Measurements from ENCODE around the gene BCL6B. TPM values are rescaled to one million over a fixed set of nuclear protein-coding genes. Genes with fewer than 3 reads are reported as not detected.

Gene BCL6B
- total RNA-seq, 1 experiment from 2014 or later, result 11.4 TPM

DNA sequence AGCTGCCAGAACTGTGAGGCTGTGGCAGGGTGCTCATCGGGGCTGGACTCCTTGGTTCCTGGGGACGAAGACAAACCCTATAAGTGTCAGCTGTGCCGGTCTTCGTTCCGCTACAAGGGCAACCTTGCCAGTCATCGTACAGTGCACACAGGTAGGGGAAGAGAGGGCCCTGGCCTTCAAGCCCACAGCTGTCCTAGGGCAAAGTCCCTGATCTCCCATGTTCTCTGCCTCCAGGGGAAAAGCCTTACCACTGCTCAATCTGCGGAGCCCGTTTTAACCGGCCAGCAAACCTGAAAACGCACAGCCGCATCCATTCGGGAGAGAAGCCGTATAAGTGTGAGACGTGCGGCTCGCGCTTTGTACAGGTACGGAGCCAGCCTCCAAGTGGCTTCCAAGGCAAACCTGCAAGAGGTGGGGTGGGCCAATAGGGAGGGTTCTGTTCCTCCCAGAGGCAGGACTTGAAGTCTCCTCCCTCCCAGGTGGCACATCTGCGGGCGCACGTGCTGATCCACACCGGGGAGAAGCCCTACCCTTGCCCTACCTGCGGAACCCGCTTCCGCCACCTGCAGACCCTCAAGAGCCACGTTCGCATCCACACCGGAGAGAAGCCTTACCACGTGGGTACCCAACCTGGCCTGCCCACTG lies 3.7 kb downstream of the BCL6B start:
- CTCF ChIA-PET, result interaction anchor here (1.4 kb wide), 1 partner anchor 9 kb away, joined by 4 read pairs; the partner anchor contains the start of gene SLC16A13
- DNase-seq (ENCODE audit: low spot score), result no peak
- H3K4me1 Mint-ChIP-seq, result peaks cover 21% of the 10 kb centered on the region

More for the DNA sequence above, 3.7 kb downstream of the BCL6B start:
- ATAC-seq, result no peak
- Mint-ChIP-seq H3K4me3 (no peak overlapping the region), H3K27me3 (ENCODE audit: low read depth) (peaks cover 36% of the 10 kb centered on the region), H3K36me3 (peaks cover 26% of the 10 kb centered on the region), H3K27ac (no peak overlapping the region), H3K9me3 (no peaks in the 10 kb centered on the region)
- TF ChIP-seq, protein P1, sequence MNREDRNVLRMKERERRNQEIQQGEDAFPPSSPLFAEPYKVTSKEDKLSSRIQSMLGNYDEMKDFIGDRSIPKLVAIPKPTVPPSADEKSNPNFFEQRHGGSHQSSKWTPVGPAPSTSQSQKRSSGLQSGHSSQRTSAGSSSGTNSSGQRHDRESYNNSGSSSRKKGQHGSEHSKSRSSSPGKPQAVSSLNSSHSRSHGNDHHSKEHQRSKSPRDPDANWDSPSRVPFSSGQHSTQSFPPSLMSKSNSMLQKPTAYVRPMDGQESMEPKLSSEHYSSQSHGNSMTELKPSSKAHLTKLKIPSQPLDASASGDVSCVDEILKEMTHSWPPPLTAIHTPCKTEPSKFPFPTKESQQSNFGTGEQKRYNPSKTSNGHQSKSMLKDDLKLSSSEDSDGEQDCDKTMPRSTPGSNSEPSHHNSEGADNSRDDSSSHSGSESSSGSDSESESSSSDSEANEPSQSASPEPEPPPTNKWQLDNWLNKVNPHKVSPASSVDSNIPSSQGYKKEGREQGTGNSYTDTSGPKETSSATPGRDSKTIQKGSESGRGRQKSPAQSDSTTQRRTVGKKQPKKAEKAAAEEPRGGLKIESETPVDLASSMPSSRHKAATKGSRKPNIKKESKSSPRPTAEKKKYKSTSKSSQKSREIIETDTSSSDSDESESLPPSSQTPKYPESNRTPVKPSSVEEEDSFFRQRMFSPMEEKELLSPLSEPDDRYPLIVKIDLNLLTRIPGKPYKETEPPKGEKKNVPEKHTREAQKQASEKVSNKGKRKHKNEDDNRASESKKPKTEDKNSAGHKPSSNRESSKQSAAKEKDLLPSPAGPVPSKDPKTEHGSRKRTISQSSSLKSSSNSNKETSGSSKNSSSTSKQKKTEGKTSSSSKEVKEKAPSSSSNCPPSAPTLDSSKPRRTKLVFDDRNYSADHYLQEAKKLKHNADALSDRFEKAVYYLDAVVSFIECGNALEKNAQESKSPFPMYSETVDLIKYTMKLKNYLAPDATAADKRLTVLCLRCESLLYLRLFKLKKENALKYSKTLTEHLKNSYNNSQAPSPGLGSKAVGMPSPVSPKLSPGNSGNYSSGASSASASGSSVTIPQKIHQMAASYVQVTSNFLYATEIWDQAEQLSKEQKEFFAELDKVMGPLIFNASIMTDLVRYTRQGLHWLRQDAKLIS (CRISPR knock-in tag; IDR thresholded peaks at IDR 0.05; ENCODE audit: borderline replicate concordance), result no peak
- TF ChIP-seq ZNF317 (CRISPR knock-in tag; IDR thresholded peaks at IDR 0.05; ENCODE audit: borderline replicate concordance, low read depth) (no peak), NR2C2 (CRISPR knock-in tag; IDR thresholded peaks at IDR 0.05) (no peak), CREM (CRISPR knock-in tag; IDR thresholded peaks at IDR 0.05) (no peak), ZNF263 (CRISPR knock-in tag; IDR thresholded peaks at IDR 0.05; ENCODE audit: low read depth) (no peak), SP1 (CRISPR knock-in tag; conservative IDR thresholded peaks at IDR 0.05) (no peak), FOXP1 (CRISPR knock-in tag; IDR thresholded peaks at IDR 0.05; ENCODE audit: borderline replicate concordance) (no peak), FOXJ3 (CRISPR knock-in tag; IDR thresholded peaks at IDR 0.05; ENCODE audit: borderline replicate concordance) (no peak), SMAD3 (CRISPR knock-in tag; IDR thresholded peaks at IDR 0.05; ENCODE audit: borderline replicate concordance) (no peak), ZNF138 (CRISPR knock-in tag; conservative IDR thresholded peaks at IDR 0.05) (no peak), TP53 (CRISPR knock-in tag; IDR thresholded peaks at IDR 0.05) (no peak), ZNF232 (CRISPR knock-in tag; IDR thresholded peaks at IDR 0.05) (no peak), EMX1 (CRISPR knock-in tag; IDR thresholded peaks at IDR 0.05) (no peak), ZBTB21 (CRISPR knock-in tag; IDR thresholded peaks at IDR 0.05; ENCODE audit: borderline replicate concordance) (no peak), JUN (CRISPR knock-in tag; IDR thresholded peaks at IDR 0.05) (no peak)
- TF ChIP-seq, protein P2, sequence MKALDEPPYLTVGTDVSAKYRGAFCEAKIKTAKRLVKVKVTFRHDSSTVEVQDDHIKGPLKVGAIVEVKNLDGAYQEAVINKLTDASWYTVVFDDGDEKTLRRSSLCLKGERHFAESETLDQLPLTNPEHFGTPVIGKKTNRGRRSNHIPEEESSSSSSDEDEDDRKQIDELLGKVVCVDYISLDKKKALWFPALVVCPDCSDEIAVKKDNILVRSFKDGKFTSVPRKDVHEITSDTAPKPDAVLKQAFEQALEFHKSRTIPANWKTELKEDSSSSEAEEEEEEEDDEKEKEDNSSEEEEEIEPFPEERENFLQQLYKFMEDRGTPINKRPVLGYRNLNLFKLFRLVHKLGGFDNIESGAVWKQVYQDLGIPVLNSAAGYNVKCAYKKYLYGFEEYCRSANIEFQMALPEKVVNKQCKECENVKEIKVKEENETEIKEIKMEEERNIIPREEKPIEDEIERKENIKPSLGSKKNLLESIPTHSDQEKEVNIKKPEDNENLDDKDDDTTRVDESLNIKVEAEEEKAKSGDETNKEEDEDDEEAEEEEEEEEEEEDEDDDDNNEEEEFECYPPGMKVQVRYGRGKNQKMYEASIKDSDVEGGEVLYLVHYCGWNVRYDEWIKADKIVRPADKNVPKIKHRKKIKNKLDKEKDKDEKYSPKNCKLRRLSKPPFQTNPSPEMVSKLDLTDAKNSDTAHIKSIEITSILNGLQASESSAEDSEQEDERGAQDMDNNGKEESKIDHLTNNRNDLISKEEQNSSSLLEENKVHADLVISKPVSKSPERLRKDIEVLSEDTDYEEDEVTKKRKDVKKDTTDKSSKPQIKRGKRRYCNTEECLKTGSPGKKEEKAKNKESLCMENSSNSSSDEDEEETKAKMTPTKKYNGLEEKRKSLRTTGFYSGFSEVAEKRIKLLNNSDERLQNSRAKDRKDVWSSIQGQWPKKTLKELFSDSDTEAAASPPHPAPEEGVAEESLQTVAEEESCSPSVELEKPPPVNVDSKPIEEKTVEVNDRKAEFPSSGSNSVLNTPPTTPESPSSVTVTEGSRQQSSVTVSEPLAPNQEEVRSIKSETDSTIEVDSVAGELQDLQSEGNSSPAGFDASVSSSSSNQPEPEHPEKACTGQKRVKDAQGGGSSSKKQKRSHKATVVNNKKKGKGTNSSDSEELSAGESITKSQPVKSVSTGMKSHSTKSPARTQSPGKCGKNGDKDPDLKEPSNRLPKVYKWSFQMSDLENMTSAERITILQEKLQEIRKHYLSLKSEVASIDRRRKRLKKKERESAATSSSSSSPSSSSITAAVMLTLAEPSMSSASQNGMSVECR (CRISPR knock-in tag; IDR thresholded peaks at IDR 0.05; ENCODE audit: borderline replicate concordance), result no peak
- TF ChIP-seq, protein P3, sequence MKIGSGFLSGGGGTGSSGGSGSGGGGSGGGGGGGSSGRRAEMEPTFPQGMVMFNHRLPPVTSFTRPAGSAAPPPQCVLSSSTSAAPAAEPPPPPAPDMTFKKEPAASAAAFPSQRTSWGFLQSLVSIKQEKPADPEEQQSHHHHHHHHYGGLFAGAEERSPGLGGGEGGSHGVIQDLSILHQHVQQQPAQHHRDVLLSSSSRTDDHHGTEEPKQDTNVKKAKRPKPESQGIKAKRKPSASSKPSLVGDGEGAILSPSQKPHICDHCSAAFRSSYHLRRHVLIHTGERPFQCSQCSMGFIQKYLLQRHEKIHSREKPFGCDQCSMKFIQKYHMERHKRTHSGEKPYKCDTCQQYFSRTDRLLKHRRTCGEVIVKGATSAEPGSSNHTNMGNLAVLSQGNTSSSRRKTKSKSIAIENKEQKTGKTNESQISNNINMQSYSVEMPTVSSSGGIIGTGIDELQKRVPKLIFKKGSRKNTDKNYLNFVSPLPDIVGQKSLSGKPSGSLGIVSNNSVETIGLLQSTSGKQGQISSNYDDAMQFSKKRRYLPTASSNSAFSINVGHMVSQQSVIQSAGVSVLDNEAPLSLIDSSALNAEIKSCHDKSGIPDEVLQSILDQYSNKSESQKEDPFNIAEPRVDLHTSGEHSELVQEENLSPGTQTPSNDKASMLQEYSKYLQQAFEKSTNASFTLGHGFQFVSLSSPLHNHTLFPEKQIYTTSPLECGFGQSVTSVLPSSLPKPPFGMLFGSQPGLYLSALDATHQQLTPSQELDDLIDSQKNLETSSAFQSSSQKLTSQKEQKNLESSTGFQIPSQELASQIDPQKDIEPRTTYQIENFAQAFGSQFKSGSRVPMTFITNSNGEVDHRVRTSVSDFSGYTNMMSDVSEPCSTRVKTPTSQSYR (CRISPR knock-in tag; IDR thresholded peaks at IDR 0.05), result no peak
- TF ChIP-seq, protein P4, sequence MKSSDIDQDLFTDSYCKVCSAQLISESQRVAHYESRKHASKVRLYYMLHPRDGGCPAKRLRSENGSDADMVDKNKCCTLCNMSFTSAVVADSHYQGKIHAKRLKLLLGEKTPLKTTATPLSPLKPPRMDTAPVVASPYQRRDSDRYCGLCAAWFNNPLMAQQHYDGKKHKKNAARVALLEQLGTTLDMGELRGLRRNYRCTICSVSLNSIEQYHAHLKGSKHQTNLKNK (CRISPR knock-in tag; IDR thresholded peaks at IDR 0.05), result no peak
- TF ChIP-seq, protein P5, sequence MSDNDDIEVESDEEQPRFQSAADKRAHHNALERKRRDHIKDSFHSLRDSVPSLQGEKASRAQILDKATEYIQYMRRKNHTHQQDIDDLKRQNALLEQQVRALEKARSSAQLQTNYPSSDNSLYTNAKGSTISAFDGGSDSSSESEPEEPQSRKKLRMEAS (CRISPR knock-in tag; IDR thresholded peaks at IDR 0.05), result no peak
- TF ChIP-seq, protein P6, sequence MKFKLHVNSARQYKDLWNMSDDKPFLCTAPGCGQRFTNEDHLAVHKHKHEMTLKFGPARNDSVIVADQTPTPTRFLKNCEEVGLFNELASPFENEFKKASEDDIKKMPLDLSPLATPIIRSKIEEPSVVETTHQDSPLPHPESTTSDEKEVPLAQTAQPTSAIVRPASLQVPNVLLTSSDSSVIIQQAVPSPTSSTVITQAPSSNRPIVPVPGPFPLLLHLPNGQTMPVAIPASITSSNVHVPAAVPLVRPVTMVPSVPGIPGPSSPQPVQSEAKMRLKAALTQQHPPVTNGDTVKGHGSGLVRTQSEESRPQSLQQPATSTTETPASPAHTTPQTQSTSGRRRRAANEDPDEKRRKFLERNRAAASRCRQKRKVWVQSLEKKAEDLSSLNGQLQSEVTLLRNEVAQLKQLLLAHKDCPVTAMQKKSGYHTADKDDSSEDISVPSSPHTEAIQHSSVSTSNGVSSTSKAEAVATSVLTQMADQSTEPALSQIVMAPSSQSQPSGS (CRISPR knock-in tag; IDR thresholded peaks at IDR 0.05; ENCODE audit: borderline replicate concordance, low read depth), result no peak
- POLR2A ChIA-PET, result interaction anchor here (1.1 to 1.4 kb wide), 2 partner anchors 9 kb away, joined by 3 to 4 read pairs; partner anchors contain the start of gene SLC16A13

Data from WTC11 (cell line).